HG02610 (cell line): ENCODE measurements around the gene COL23A1.

ENCODE experiments used
- ATAC-seq: cut with Tn5 transposase; IDR thresholded peaks from one replicate; pipeline ENCODE4 v1.9.1; 2021; ENCODE audit warnings: mild to moderate bottlenecking, moderate library complexity; ENCODE audit not compliant: unreplicated experiment

Gene COL23A1

DNA sequence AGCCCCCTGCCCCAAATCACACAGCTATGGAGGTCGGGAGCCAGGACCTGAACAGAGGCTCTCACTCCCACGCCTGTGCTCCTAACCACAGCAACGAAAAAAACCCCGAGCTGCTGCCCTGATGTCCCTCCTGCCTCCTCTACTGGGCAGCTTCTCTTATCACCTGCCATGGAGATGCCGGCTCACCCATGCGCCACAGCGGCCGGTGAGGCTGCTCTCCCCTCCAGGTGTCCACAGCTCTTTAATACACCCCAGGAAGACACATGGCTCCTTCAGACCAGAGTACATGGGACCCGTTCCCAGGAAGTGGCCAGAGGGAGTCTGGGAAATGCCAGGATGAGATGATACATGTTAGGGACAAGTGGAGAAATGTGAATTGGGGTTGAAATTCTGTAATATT lies 110.9 kb downstream of the COL23A1 start:
- no peak for ATAC-seq

GRCh38 chr5:178478370-178478769 lies 111.8 kb downstream of the COL23A1 start:
- no peak for ATAC-seq

GRCh38 chr5:178477802-178478201 lies 112.4 kb downstream of the COL23A1 start:
- no peak for ATAC-seq

DNA sequence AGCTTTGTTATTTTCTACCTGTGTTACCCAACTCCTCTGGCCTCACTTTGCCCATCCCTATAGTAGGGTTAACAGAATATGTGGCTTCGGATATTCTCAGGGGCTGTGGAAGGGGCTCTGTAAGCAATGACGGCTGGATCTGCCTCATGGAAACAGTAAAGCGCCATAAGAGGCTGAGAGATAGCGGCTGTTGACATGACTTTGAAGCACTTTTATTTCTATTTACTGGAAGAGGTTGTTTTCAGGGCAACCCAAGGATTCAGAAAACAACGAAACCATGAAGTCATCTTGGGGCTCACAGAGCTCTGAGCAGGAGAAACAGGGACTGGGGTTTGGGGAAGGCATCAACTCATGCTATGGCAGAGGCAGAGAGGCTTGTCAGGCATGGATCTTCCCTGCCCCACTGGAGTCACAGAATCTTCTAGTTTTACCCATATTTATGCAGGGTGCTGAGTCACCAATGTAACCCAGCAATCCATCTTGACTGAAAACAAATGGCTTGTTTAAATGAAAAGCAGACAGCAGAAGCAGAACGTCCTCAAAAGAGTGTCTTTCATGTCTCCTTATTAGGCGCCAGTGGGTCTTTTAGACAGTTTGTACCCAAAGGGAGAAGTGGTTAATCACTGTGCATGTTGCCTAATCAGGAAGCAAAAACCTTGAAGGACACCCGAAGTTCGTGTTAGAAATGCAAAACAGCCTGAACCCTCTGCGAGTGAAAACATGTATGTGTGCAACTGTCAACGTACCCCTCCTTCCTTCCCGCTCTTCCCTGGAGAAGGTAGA lies 113.0 kb downstream of the COL23A1 start:
- ATAC-seq: no peak

- ATAC-seq: no peak
These were observed 113.7 kb downstream of the COL23A1 start for GRCh38 chr5:178476531-178476930.

- no peak for ATAC-seq
These were observed 114.8 kb downstream of the COL23A1 start for GRCh38 chr5:178475422-178475821.

DNA sequence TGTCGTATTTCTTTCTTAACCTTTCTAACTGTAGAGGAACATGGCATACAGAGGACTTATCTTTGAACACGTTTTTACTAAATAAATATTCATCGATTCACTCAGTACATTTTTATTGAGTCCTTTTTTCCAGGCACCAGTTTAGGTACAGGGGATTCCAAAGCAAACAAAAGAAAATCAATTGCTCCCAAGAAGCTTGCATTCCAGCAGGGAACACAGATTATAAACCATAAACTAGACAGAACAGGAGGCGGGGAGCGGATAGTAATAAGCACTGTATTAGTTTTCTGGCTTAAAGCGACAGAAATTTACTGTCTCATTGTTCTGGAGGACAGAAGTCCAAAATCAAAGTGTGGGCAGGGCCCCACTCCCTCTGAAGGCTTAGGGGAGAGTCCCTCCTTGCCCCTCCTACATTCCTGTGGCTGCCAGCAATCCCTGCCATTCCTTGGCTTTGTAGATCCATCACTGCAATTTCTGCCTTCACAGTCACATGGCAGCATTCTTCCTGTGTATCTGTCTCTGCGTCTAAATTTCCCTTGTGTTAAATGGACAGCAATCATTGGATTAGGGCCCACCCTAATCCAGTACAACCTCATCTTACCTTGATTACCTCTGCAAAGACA lies 115.5 kb downstream of the COL23A1 start:
- ATAC-seq: no peak

DNA sequence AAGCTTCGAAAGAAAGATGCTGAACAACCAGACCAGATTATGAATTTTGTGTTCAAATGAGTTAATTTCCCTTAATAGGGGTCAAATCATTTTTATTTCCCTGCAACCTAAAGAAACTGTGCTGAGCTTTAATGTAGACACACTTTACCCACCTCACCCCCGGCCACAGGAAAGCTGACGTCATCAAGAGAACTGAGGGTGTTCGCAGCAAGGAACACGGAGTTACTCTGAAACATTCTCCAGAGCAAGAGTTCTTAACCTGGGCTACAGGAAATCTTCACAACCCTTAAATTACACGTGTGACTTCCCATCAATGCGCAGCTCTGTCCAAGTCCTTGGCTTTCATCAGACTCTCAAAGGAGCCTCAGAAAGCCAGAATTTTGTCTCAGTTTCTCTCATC lies 116.3 kb downstream of the COL23A1 start:
- ATAC-seq: no peak

GRCh38 chr5:178472138-178472537 lies 118.1 kb downstream of the COL23A1 start:
- ATAC-seq: no peak

- no peak for ATAC-seq
These were observed 118.5 kb downstream of the COL23A1 start for GRCh38 chr5:178471711-178472110.

DNA sequence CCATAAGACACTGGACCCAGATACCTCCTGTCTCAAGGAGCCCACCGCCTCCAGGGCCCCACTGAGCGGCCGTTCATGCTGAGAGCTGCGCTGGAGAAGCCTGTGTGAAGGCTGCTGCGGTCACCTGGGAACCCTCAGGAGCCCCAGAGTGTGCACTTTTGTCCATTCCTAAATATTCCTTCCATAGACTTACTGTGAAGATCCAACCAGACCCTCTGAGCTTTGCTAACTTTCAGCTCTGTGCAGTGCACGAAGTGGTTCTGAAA lies 119.5 kb downstream of the COL23A1 start:
- no peak for ATAC-seq

DNA sequence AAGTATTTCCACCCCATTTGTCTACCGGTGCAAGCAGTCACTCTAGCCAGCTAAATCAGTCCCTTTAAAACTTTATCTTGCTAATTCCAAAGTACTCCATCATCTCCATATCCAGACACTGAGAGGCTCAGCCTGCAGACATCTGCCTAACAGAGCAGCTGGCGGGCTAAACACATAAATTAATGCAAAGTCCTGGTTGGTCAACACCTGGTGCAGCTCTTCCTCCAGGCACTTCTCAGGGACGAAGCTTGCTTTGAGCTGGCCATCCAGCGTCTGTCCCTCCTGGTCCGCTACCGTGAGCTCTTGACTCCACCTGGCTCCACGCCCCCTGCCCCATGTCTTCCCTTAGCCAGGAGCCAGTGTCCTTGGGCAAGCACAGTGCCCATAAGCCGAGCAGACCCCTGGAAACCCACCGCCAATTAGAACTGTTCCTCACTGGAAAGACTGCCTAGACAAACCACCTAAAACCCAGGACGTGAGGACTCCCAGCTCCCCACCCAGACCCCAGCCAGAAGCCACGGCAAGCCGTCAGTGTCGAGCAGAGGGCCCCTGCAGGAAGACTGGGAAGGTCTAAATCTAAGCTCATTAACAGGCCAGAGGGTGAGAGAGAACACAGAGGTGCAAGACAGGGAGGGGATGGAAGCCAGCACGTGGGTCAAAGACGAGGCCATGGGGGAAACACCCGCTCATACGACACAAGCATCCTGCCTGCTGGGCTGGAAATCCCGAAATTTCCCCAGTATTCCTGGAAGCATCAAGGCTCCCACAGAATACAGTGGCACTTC lies 120.0 kb downstream of the COL23A1 start:
- no peak for ATAC-seq

- ATAC-seq: no peak
These were observed 120.9 kb downstream of the COL23A1 start for GRCh38 chr5:178469011-178469974.

DNA sequence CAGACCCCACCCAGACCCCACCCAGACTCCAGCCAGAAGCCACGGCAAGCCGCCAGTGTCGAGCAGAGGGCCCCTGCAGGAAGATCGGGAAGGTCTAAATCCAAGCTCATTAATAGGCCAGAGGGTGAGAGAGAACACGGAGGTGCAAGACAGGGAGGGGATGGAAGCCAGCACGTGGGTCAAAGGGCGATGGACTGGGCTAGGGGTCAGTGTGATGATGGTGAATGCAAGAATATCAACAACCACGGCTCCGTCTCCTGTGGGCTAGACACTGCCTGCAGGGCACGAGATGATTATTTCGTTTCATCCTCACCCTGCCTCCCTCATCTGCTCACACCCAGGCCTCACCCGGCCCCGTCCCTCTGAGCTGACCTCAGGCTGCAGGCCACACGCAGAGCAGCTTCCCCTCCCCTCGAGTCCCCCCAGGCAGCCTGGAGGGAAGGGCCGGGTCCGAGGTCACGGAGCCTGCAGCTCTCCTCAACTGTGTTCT lies 122.0 kb downstream of the COL23A1 start:
- ATAC-seq: no peak

GRCh38 chr5:178467568-178468195 lies 122.5 kb downstream of the COL23A1 start:
- ATAC-seq: no peak

GRCh38 chr5:178467205-178467567 lies 123.0 kb downstream of the COL23A1 start:
- ATAC-seq: no peak

DNA sequence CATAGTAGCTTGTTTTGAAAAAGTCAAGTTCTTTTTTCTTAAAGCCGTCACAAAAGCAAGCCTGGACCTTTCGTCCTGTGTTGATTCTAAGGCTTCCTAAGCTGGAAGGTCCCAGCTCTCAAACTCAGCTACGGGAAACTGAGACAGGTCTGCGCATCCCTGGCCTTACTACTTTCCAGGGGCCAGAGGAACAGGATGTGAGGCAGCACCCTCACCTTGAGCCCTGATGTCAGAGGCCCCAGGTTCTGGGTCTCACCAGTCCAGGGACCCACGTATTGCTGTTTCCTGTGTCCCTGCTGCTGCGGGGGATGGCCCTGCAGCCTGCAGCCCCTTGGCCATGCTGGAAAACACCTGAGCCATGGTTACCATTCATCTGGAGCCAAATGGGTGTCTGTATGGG lies 123.9 kb downstream of the COL23A1 start:
- ATAC-seq: no peak

- no peak for ATAC-seq
These were observed 124.3 kb downstream of the COL23A1 start for GRCh38 chr5:178465861-178466288.

GRCh38 chr5:178465228-178465860 lies 124.8 kb downstream of the COL23A1 start:
- ATAC-seq: no peak
